Measurements from ENCODE around the gene DIS3L2. TPM values are rescaled to one million over a fixed set of nuclear protein-coding genes. Genes with fewer than 3 reads are reported as not detected.

DIS3L2 gene
- total RNA-seq, 1 donor from 2014 or later = 24.0 TPM

DNA sequence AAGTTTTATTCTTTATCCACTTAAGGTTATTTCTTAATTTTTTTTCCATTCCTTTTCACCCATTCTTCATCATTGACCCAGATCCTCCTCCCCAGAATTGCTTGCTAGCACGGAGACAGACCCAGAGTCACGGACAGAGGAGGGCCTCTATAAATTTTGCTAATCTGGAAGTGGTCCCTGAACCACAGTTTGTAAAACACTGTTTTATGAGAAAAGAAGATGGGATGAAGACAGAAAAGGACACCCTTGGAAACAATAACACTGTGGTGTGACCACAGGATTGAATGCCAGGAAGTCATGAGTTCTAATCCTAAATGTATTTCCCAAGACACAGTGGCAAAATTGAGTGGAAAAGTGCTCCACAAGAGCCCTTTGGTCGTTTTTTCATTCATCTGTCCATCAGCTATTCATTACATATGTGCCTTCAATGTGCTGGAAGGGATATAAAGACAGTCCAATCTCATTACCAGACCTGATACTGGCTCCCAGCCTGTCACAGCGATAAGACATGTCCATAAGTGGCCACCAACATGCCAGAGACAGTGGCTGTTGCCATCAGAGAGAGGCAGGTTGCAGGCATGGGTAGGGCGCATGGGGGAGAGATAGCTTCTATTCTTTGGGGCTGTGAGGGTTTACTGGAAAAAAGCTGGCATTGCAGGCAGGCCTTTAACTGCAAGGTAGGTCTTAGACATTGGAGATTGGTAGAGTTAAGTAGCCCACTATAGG is 241.8 kb downstream of the DIS3L2 start:
- Histone ChIP-seq H3K9me3 (ENCODE audit: insufficient read depth, low read depth, low read length) (no peaks in the 10 kb centered on the region), H3K4me1 (ENCODE audit: insufficient read depth, low read length) (peaks cover 4% of the 10 kb centered on the region), H3K4me2 (ENCODE audit: low read length) (peak overlapping the region; percentile 17), H2AFZ (ENCODE audit: low read depth, low read length) (no peak overlapping the region), H3K9ac (ENCODE audit: low read length) (no peak overlapping the region), H3K27ac (ENCODE audit: low read depth, low read length) (no peak overlapping the region), H4K20me1 (ENCODE audit: insufficient read depth, low read length) (peaks cover 8% of the 10 kb centered on the region), H3K36me3 (ENCODE audit: insufficient read depth, low read length) (no peaks in the 10 kb centered on the region), H3K79me2 (ENCODE audit: insufficient read depth, low read length) (no peaks in the 10 kb centered on the region), H3K4me3 (ENCODE audit: insufficient read depth, low read depth, low read length) (no peak overlapping the region), H3K27me3 (ENCODE audit: insufficient read depth, low read length) (no peaks in the 10 kb centered on the region)
- DNase-seq (ENCODE audit: low read depth) (no peak), FAIRE-seq (no peak)
- peaks cover 15% of the 10 kb centered on the region for H3K36me3 Mint-ChIP-seq (ENCODE audit: low read depth, unreplicated experiment)
- H3K4me1 Mint-ChIP-seq (ENCODE audit: low read depth, unreplicated experiment) = peaks cover 15% of the 10 kb centered on the region
- TF ChIP-seq, protein P1, sequence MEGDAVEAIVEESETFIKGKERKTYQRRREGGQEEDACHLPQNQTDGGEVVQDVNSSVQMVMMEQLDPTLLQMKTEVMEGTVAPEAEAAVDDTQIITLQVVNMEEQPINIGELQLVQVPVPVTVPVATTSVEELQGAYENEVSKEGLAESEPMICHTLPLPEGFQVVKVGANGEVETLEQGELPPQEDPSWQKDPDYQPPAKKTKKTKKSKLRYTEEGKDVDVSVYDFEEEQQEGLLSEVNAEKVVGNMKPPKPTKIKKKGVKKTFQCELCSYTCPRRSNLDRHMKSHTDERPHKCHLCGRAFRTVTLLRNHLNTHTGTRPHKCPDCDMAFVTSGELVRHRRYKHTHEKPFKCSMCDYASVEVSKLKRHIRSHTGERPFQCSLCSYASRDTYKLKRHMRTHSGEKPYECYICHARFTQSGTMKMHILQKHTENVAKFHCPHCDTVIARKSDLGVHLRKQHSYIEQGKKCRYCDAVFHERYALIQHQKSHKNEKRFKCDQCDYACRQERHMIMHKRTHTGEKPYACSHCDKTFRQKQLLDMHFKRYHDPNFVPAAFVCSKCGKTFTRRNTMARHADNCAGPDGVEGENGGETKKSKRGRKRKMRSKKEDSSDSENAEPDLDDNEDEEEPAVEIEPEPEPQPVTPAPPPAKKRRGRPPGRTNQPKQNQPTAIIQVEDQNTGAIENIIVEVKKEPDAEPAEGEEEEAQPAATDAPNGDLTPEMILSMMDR (IDR thresholded peaks at IDR 0.05; ENCODE audit: insufficient read depth, low read depth, low read length) = no peak
- no peak for TF ChIP-seq EZH2 (IDR thresholded peaks at IDR 0.05; ENCODE audit: insufficient read depth, low read length)
- no peak overlapping the region for H3K4me3 Mint-ChIP-seq (ENCODE audit: unreplicated experiment)
- no peak overlapping the region for H3K27ac Mint-ChIP-seq (ENCODE audit: unreplicated experiment)
- H3K27me3 Mint-ChIP-seq (ENCODE audit: low read depth, unreplicated experiment) = no peaks in the 10 kb centered on the region
- H3K9me3 Mint-ChIP-seq (ENCODE audit: unreplicated experiment) = no peaks in the 10 kb centered on the region

DNA sequence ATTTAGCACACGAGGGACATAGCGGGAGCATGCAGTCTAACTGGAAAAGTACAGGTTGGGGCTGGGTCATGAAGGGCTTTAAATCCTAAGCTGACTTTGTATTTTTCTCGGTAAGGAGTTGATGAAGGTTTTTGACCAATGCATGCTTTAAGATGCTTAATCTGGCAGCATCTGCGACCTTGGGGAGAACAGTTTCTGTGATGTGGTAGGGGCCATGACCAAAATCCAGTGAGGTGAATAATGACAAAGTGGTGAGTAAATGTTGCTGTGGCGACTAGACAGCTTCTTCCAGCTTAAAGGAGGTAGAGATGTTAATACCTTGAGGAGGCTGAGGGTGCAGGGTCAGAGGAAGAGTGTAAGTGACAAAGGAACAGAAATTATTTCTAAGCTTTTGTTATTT is 242.4 kb downstream of the DIS3L2 start:
- TF ChIP-seq, protein P1 (IDR thresholded peaks at IDR 0.05; ENCODE audit: insufficient read depth, low read depth, low read length) = no peak
- TF ChIP-seq EZH2 (IDR thresholded peaks at IDR 0.05; ENCODE audit: insufficient read depth, low read length) = no peak
- H3K4me2 ChIP-seq (ENCODE audit: low read length) = peak overlapping the region; percentile 17
- H3K36me3 ChIP-seq (ENCODE audit: insufficient read depth, low read length) = no peaks in the 10 kb centered on the region
- H3K36me3 Mint-ChIP-seq (ENCODE audit: low read depth, unreplicated experiment) = peaks cover 10% of the 10 kb centered on the region
- H3K79me2 ChIP-seq (ENCODE audit: insufficient read depth, low read length) = no peaks in the 10 kb centered on the region
- no peak for FAIRE-seq
- no peaks in the 10 kb centered on the region for H3K27me3 Mint-ChIP-seq (ENCODE audit: low read depth, unreplicated experiment)
- no peaks in the 10 kb centered on the region for H3K27me3 ChIP-seq (ENCODE audit: insufficient read depth, low read length)
- H3K27ac ChIP-seq (ENCODE audit: low read depth, low read length) = no peak overlapping the region
- no peaks in the 10 kb centered on the region for H3K9me3 ChIP-seq (ENCODE audit: insufficient read depth, low read depth, low read length)
- peak; percentile 53 for DNase-seq (ENCODE audit: low read depth)
- H3K4me1 ChIP-seq (ENCODE audit: insufficient read depth, low read length) = peaks cover 4% of the 10 kb centered on the region
- no peak overlapping the region for H2AFZ ChIP-seq (ENCODE audit: low read depth, low read length)
- no peak overlapping the region for H3K4me3 ChIP-seq (ENCODE audit: insufficient read depth, low read depth, low read length)
- no peak overlapping the region for H3K4me3 Mint-ChIP-seq (ENCODE audit: unreplicated experiment)
- no peaks in the 10 kb centered on the region for H3K9me3 Mint-ChIP-seq (ENCODE audit: unreplicated experiment)
- H4K20me1 ChIP-seq (ENCODE audit: insufficient read depth, low read length) = peaks cover 8% of the 10 kb centered on the region
- H3K27ac Mint-ChIP-seq (ENCODE audit: unreplicated experiment) = no peak overlapping the region
- H3K4me1 Mint-ChIP-seq (ENCODE audit: low read depth, unreplicated experiment) = peaks cover 15% of the 10 kb centered on the region
- H3K9ac ChIP-seq (ENCODE audit: low read length) = no peak overlapping the region

DNA sequence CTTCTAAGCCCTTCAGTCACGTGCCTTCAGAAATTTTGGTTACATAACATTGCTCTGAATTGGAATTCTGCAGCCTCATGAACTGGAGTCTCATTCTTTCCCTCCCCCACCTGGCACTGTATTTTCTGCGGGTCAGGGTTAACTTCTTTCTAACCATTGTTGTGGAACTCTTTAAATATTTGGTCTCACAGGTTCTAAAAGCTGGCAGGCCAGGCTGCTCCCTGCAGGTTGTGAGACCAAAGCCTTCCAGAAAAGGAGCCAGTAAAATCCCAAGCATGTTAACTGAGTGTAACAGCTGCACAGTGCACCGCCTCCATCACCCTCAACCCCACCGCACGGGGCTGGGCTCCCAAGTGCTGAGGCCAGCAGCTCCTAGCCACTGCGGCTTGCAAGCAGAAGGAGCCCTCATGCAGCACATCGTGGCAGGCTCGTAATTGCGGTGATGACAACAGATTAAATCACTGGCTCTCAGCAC is 243.0 kb downstream of the DIS3L2 start:
- Histone ChIP-seq H3K27me3 (ENCODE audit: insufficient read depth, low read length) (no peaks in the 10 kb centered on the region), H3K9ac (ENCODE audit: low read length) (no peak overlapping the region), H3K36me3 (ENCODE audit: insufficient read depth, low read length) (no peaks in the 10 kb centered on the region), H4K20me1 (ENCODE audit: insufficient read depth, low read length) (peaks cover 8% of the 10 kb centered on the region), H3K4me2 (ENCODE audit: low read length) (peak overlapping the region; percentile 17), H2AFZ (ENCODE audit: low read depth, low read length) (no peak overlapping the region), H3K4me1 (ENCODE audit: insufficient read depth, low read length) (peaks cover 4% of the 10 kb centered on the region), H3K4me3 (ENCODE audit: insufficient read depth, low read depth, low read length) (no peak overlapping the region), H3K79me2 (ENCODE audit: insufficient read depth, low read length) (no peaks in the 10 kb centered on the region), H3K9me3 (ENCODE audit: insufficient read depth, low read depth, low read length) (no peaks in the 10 kb centered on the region), H3K27ac (ENCODE audit: low read depth, low read length) (no peak overlapping the region)
- TF ChIP-seq EZH2 (IDR thresholded peaks at IDR 0.05; ENCODE audit: insufficient read depth, low read length) = no peak
- TF ChIP-seq, protein P1 (IDR thresholded peaks at IDR 0.05; ENCODE audit: insufficient read depth, low read depth, low read length) = no peak
- DNase-seq (ENCODE audit: low read depth) = peak; percentile 65
- Mint-ChIP-seq H3K36me3 (ENCODE audit: low read depth, unreplicated experiment) (peaks cover 12% of the 10 kb centered on the region), H3K9me3 (ENCODE audit: unreplicated experiment) (no peaks in the 10 kb centered on the region), H3K27me3 (ENCODE audit: low read depth, unreplicated experiment) (no peaks in the 10 kb centered on the region), H3K27ac (ENCODE audit: unreplicated experiment) (peak overlapping the region; percentile 5), H3K4me3 (ENCODE audit: unreplicated experiment) (no peak overlapping the region), H3K4me1 (ENCODE audit: low read depth, unreplicated experiment) (peaks cover 15% of the 10 kb centered on the region)
- FAIRE-seq = no peak
